NAMALWA (cell line): Measurements from ENCODE around the gene AP1S3.
A peak's percentile ranks its signal among the peaks of the same experiment; 100 is the strongest.
"Not testable (repeated sequence)": the region's sequence is repeated elsewhere in the genome, so short reads cannot be mapped to it uniquely, and the experiment has no call there.

Experiments used
- DNase-seq: peaks from one replicate; pipeline ENCODE4 v3.0.0-alpha.2; 2015; ENCODE audit warnings: low spot score

The AP1S3 gene

GRCh38 chr2:223800908-223801307 is 36.5 kb downstream of the AP1S3 start:
- DNase-seq: no peak

- DNase-seq: peak; percentile 67
These were observed 39.3 kb downstream of the AP1S3 start for GRCh38 chr2:223797811-223798721.

- DNase-seq: no peak
These were observed 40.3 kb downstream of the AP1S3 start for GRCh38 chr2:223797037-223797436.

GRCh38 chr2:223789423-223789822 is 48.0 kb downstream of the AP1S3 start:
- DNase-seq: no peak

- no peak for DNase-seq
These were observed 48.6 kb downstream of the AP1S3 start for GRCh38 chr2:223788826-223789225.

- DNase-seq: not testable (repeated sequence)
These were observed 49.3 kb downstream of the AP1S3 start for GRCh38 chr2:223788106-223788505.

GRCh38 chr2:223787358-223787757 is 50.0 kb downstream of the AP1S3 start:
- DNase-seq: peak; percentile 34

GRCh38 chr2:223786943-223787342 is 50.4 kb downstream of the AP1S3 start:
- no peak for DNase-seq

- DNase-seq: no peak
These were observed 51.1 kb downstream of the AP1S3 start for GRCh38 chr2:223786236-223786635.

- no peak for DNase-seq
These were observed 53.1 kb downstream of the AP1S3 start for GRCh38 chr2:223784221-223784772.

- DNase-seq: no peak
These were observed 54.8 kb downstream of the AP1S3 start for GRCh38 chr2:223782629-223783028.

GRCh38 chr2:223781560-223781959 is 55.8 kb downstream of the AP1S3 start:
- DNase-seq: no peak

- peak; percentile 87 for DNase-seq
These were observed 57.5 kb downstream of the AP1S3 start for GRCh38 chr2:223779877-223780276.

- no peak for DNase-seq
These were observed 63.2 kb downstream of the AP1S3 start for GRCh38 chr2:223774193-223774592.

GRCh38 chr2:223772363-223772762 is 65.0 kb downstream of the AP1S3 start:
- no peak for DNase-seq

- no peak for DNase-seq
These were observed 65.9 kb downstream of the AP1S3 start for GRCh38 chr2:223771475-223771874.

- DNase-seq: no peak
These were observed 69.2 kb downstream of the AP1S3 start for GRCh38 chr2:223768179-223768578.

- no peak for DNase-seq
These were observed 70.0 kb downstream of the AP1S3 start for GRCh38 chr2:223767341-223767740.

- no peak for DNase-seq
These were observed 72.1 kb downstream of the AP1S3 start for GRCh38 chr2:223765221-223765785.

GRCh38 chr2:223764796-223765195 is 72.6 kb downstream of the AP1S3 start:
- DNase-seq: no peak

GRCh38 chr2:223762853-223763252 is 74.5 kb downstream of the AP1S3 start:
- DNase-seq: no peak

GRCh38 chr2:223761746-223762145 is 75.6 kb downstream of the AP1S3 start:
- DNase-seq: not testable (repeated sequence)

GRCh38 chr2:223760838-223761502 is 76.4 kb downstream of the AP1S3 start:
- peak; percentile 37 for DNase-seq
